LoVo (cell line): ENCODE data around the gene EPB41L4B.

ENCODE experiments used
- DNase-seq: peaks from one replicate; pipeline ENCODE4 v3.0.0-alpha.2; 2016; ENCODE audit warnings: low spot score

The EPB41L4B gene

GRCh38 chr9:109320331-109320741 is 523 bp downstream of the EPB41L4B start:
- peak; percentile 48 for DNase-seq

- DNase-seq, result no peak
Observed at GRCh38 chr9:109319626-109320241, 1.1 kb downstream of the EPB41L4B start.

GRCh38 chr9:109319017-109319625 is 1.7 kb downstream of the EPB41L4B start:
- DNase-seq, result no peak

- no peak for DNase-seq
Observed at GRCh38 chr9:109317979-109318741, 2.7 kb downstream of the EPB41L4B start.

- peak; percentile 63 for DNase-seq
Observed at GRCh38 chr9:109317311-109317978, 3.4 kb downstream of the EPB41L4B start.

- DNase-seq, result peak; percentile 91
Observed at GRCh38 chr9:109316207-109316640, 4.6 kb downstream of the EPB41L4B start.

- DNase-seq, result no peak
Observed at GRCh38 chr9:109315480-109316206, 5.2 kb downstream of the EPB41L4B start.

GRCh38 chr9:109314011-109314531 is 6.8 kb downstream of the EPB41L4B start:
- DNase-seq, result no peak

- DNase-seq, result no peak
Observed at GRCh38 chr9:109313351-109313750, 7.5 kb downstream of the EPB41L4B start.

- DNase-seq, result no peak
Observed at GRCh38 chr9:109312783-109313182, 8.1 kb downstream of the EPB41L4B start.

GRCh38 chr9:109311731-109312130 is 9.1 kb downstream of the EPB41L4B start:
- no peak for DNase-seq

GRCh38 chr9:109311286-109311685 is 9.6 kb downstream of the EPB41L4B start:
- DNase-seq, result no peak

GRCh38 chr9:109310486-109310901 is 10.4 kb downstream of the EPB41L4B start:
- DNase-seq, result no peak

GRCh38 chr9:109309282-109309681 is 11.6 kb downstream of the EPB41L4B start:
- DNase-seq, result no peak

GRCh38 chr9:109307380-109308240 is 13.2 kb downstream of the EPB41L4B start:
- DNase-seq, result peak; percentile 88

- no peak for DNase-seq
Observed at GRCh38 chr9:109305801-109306200, 15.1 kb downstream of the EPB41L4B start.

- DNase-seq, result no peak
Observed at GRCh38 chr9:109304347-109304746, 16.5 kb downstream of the EPB41L4B start.

- DNase-seq, result no peak
Observed at GRCh38 chr9:109303900-109304299, 17.0 kb downstream of the EPB41L4B start.

- no peak for DNase-seq
Observed at GRCh38 chr9:109302606-109303005, 18.3 kb downstream of the EPB41L4B start.

- DNase-seq, result no peak
Observed at GRCh38 chr9:109301012-109301411, 19.8 kb downstream of the EPB41L4B start.

GRCh38 chr9:109299891-109300290 is 21.0 kb downstream of the EPB41L4B start:
- DNase-seq, result no peak
